Endothelial cell of umbilical vein (primary cell): ENCODE measurements around the gene CD5L. TPM values are rescaled to one million over a fixed set of nuclear protein-coding genes. Genes with fewer than 3 reads are reported as not detected.

Experiments used
- BruUV-seq: library from RNA; stranded (reverse); fragments of 400-500 nt; replicated peaks from 2 replicates; lab custom pipeline; 2021; lab: Mats Ljungman, UMichigan
- CTCF ChIA-PET: fragments of 300-600, 350-600 bp; sonication (Branson Sonifier 250); formaldehyde crosslinking; loops from one replicate; lab custom pipeline; 2021; ENCODE audit warnings: antibody characterized with exemption, inconsistent platforms; lab: Charles Lee
- POLR2A ChIA-PET: fragments of 300-600, 350-600 bp; sonication (Branson Sonifier 250); formaldehyde crosslinking; loops from one replicate; lab custom pipeline; 2021; ENCODE audit warnings: antibody characterized with exemption, inconsistent platforms; lab: Charles Lee
- DNase-seq: peaks from one replicate; pipeline ENCODE4 v3.0.0-alpha.2; 2011; ENCODE audit warnings: low read depth, low spot score
- FAIRE-seq: peaks from 2 replicates; lab custom pipeline; 2011; peaks lifted over from hg19 to GRCh38; lab: Jason Lieb, UNC
- H2AFZ ChIP-seq: 2 replicates; pipeline ENCODE4 v1.6.0; 2012; ENCODE audit warnings: low read depth, low read length, control low read depth, inconsistent platforms
- H3K27ac ChIP-seq: 2 replicates; pipeline ENCODE4 v1.5.1; 2011; ENCODE audit warnings: low read depth, mild to moderate bottlenecking, control low read depth, low read length, moderate library complexity; ENCODE audit not compliant: insufficient read depth
- H3K27me3 ChIP-seq, 2 experiments: 2 replicates each; pipeline versions ENCODE4 v1.6.0 to v1.6.1; 2011; ENCODE audit warnings: low read length in 2 of 2, mixed read lengths in 1 of 2; ENCODE audit not compliant: control insufficient read depth in 2 of 2, insufficient read depth in 2 of 2
- H3K36me3 ChIP-seq, 2 experiments: 2 replicates in 1 of 2; 3 replicates in 1 of 2; pipeline ENCODE4 v1.5.1; 2011; ENCODE audit warnings: low read length in 2 of 2, mild to moderate bottlenecking in 1 of 2, moderate library complexity in 1 of 2; ENCODE audit not compliant: control insufficient read depth in 2 of 2, insufficient read depth in 2 of 2; ENCODE audit errors: extremely low read depth in 1 of 2
- H3K4me1 ChIP-seq: 3 replicates; pipeline ENCODE4 v1.5.1; 2011; ENCODE audit warnings: mild to moderate bottlenecking, low read length; ENCODE audit not compliant: control insufficient read depth, insufficient read depth; ENCODE audit errors: extremely low read depth
- H3K4me2 ChIP-seq: 2 replicates; pipeline ENCODE4 v1.6.1; 2011; ENCODE audit warnings: low read length, control low read depth, mixed read lengths; ENCODE audit not compliant: insufficient read depth
- H3K4me3 ChIP-seq, 3 experiments: fragments of 200-600 bp in 1 of 3; sonication (generic), shearing (Covaris generic) in 1 of 3; replicated peaks in 1 of 3; 2 replicates each; pipeline ENCODE4 v1.5.1; 2011 to 2016; ENCODE audit warnings: control low read depth in 3 of 3, low read length in 3 of 3, mild to moderate bottlenecking in 2 of 3, inconsistent platforms in 1 of 3, low read depth in 1 of 3, moderate library complexity in 1 of 3; ENCODE audit not compliant: insufficient read depth in 1 of 3
- H3K79me2 ChIP-seq: 2 replicates; pipeline ENCODE4 v1.6.0; 2012; ENCODE audit warnings: low read length, inconsistent platforms; ENCODE audit not compliant: control insufficient read depth, insufficient read depth
- H3K9ac ChIP-seq: replicated peaks from 2 replicates; pipeline ENCODE3; 2011; ENCODE audit warnings: low read length, control low read depth; ENCODE audit not compliant: insufficient read depth; ENCODE audit errors: extremely low read depth
- H3K9me1 ChIP-seq: replicated peaks from 3 replicates; pipeline ENCODE4 v1.6.0; 2011; ENCODE audit warnings: mild to moderate bottlenecking, low read length; ENCODE audit not compliant: control insufficient read depth, insufficient read depth; ENCODE audit errors: extremely low read depth
- H3K9me3 ChIP-seq: replicated peaks from 2 replicates; pipeline ENCODE4 v1.5.1; 2012; ENCODE audit warnings: low read length, inconsistent platforms; ENCODE audit not compliant: control insufficient read depth, insufficient read depth
- H4K20me1 ChIP-seq: replicated peaks from 2 replicates; pipeline ENCODE3; 2011; ENCODE audit warnings: mild to moderate bottlenecking, low read length; ENCODE audit not compliant: control insufficient read depth, insufficient read depth; ENCODE audit errors: extremely low read depth
- CTCF ChIP-seq, 2 donors: IDR thresholded peaks; 1 replicate in 1 of 2; 2 replicates in 1 of 2; pipeline ENCODE4 v1.5.1; 2011; ENCODE audit warnings: low read length in 2 of 2, mild to moderate bottlenecking in 2 of 2, moderate library complexity in 2 of 2, control low read depth in 1 of 2, inconsistent platforms in 1 of 2, low read depth in 1 of 2; ENCODE audit not compliant: insufficient read depth in 1 of 2; ENCODE audit errors: extremely low read depth in 1 of 2
- EZH2 ChIP-seq: IDR thresholded peaks from 2 replicates; pipeline ENCODE4 v1.6.1; 2012; ENCODE audit warnings: borderline replicate concordance, low read depth, mild to moderate bottlenecking, moderate library complexity, low read length, inconsistent platforms; ENCODE audit not compliant: severe bottlenecking
- FOS ChIP-seq: IDR thresholded peaks from 2 replicates; pipeline ENCODE4 v1.6.1; 2011; ENCODE audit warnings: mild to moderate bottlenecking, low read length, moderate library complexity, borderline replicate concordance; ENCODE audit not compliant: insufficient read depth
- GATA2 ChIP-seq: IDR thresholded peaks from 2 replicates; pipeline ENCODE4 v1.7.0; 2011; ENCODE audit warnings: low read depth, mild to moderate bottlenecking, moderate library complexity, mixed read lengths, low read length; ENCODE audit not compliant: insufficient read length, insufficient read depth
- JUN ChIP-seq: IDR thresholded peaks from 2 replicates; pipeline ENCODE4 v1.6.1; 2011; ENCODE audit warnings: borderline replicate concordance, low read depth; ENCODE audit not compliant: insufficient read length, insufficient read depth
- MAX ChIP-seq: IDR thresholded peaks from 2 replicates; pipeline ENCODE4 v1.6.1; 2011; ENCODE audit not compliant: insufficient read depth, insufficient read length
- MYC ChIP-seq: IDR thresholded peaks from one replicate; pipeline ENCODE4 v1.6.1; 2011; ENCODE audit warnings: mild to moderate bottlenecking, low read depth, low read length
- POLR2A ChIP-seq: IDR thresholded peaks from 2 replicates; pipeline ENCODE4 v1.6.1; 2012; ENCODE audit warnings: low read depth, mild to moderate bottlenecking, control low read depth, low read length
- POLR2AphosphoS5 ChIP-seq: IDR thresholded peaks from 2 replicates; pipeline ENCODE4 v1.6.1; 2012; ENCODE audit warnings: low read depth, mild to moderate bottlenecking, control low read depth, low read length, moderate library complexity; ENCODE audit not compliant: insufficient read depth
- dilution Hi-C: fragments of 300-500 bp; cut with MboI; formaldehyde crosslinking; loops from one replicate; pipeline ENCODE4 v1.15.0; 2019; ENCODE audit warnings: low sequenced_read_pairs; ENCODE audit not compliant: extremely low pct_ligation_motif_present
- intact Hi-C: fragments of 100-400 bp; cut with micrococcal nuclease; formaldehyde crosslinking; loops from one replicate; pipeline ENCODE4 v1.10.0; 2022
- polyA plus RNA-seq, 4 experiments: library from polyadenylated mRNA; depleted of rRNA in 3 of 4; stranded (reverse) in 3 of 4; unstranded in 1 of 4; fragments of >200 nt; gene quantifications; 2 replicates each; pipeline versions ENCODE4 v1.2.1 to v1.2.3, GENCODE V29; 2011 to 2012; ENCODE audit warnings: missing spikeins in 1 of 4
- total RNA-seq: library from RNA; stranded (reverse); gene quantifications from 2 replicates; pipeline ENCODE4 v1.2.3, GENCODE V29; 2021

CD5L gene
- total and polyA plus RNA-seq, 2 donors (not counting 3 experiments of a cell fraction or from before 2014, with no cell fraction given) = not detected

GRCh38 chr1:157784801-157785200 lies 56.8 kb downstream of the CD5L start:
- no peak for FAIRE-seq
- no TSS peak for BruUV-seq
- TF ChIP-seq POLR2AphosphoS5 (no peak), EZH2 (no peak), JUN (no peak), GATA2 (no peak), MAX (no peak), CTCF (IDR thresholded peaks at IDR 0.05; ENCODE audit: extremely low read depth in 1 of 2, insufficient read depth in 1 of 2, low read depth in 1 of 2, low read length in 2 of 2) (no peak), MYC (no peak), POLR2A (no peak), FOS (no peak)
- H4K20me1 ChIP-seq = no peaks in the 10 kb centered on the region
- H3K27ac ChIP-seq = no peak overlapping the region
- DNase-seq = no peak
- no peak overlapping the region for H2AFZ ChIP-seq
- H3K36me3 ChIP-seq = no peaks in the 10 kb centered on the region
- dilution Hi-C loops = no loop called here
- H3K9ac ChIP-seq = no peak overlapping the region
- intact Hi-C loops = no loop called here
- H3K4me2 ChIP-seq = no peak overlapping the region
- no peaks in the 10 kb centered on the region for H3K27me3 ChIP-seq
- no peaks in the 10 kb centered on the region for H3K9me1 ChIP-seq
- ChIA-PET POLR2A (no interaction called here), CTCF (no interaction called here)
- no peak overlapping the region for H3K4me3 ChIP-seq
- no peaks in the 10 kb centered on the region for H3K79me2 ChIP-seq
- H3K9me3 ChIP-seq = no peaks in the 10 kb centered on the region
- no peaks in the 10 kb centered on the region for H3K4me1 ChIP-seq
